HK-2 (cell line): Measurements from ENCODE around the gene SLC17A2.
A peak's percentile ranks its signal among the peaks of the same experiment; 100 is the strongest.

ENCODE experiments used
- DNase-seq: peaks from one replicate; pipeline ENCODE4 v3.0.0-alpha.2; 2018; ENCODE audit not compliant: unreplicated experiment

Gene SLC17A2

DNA sequence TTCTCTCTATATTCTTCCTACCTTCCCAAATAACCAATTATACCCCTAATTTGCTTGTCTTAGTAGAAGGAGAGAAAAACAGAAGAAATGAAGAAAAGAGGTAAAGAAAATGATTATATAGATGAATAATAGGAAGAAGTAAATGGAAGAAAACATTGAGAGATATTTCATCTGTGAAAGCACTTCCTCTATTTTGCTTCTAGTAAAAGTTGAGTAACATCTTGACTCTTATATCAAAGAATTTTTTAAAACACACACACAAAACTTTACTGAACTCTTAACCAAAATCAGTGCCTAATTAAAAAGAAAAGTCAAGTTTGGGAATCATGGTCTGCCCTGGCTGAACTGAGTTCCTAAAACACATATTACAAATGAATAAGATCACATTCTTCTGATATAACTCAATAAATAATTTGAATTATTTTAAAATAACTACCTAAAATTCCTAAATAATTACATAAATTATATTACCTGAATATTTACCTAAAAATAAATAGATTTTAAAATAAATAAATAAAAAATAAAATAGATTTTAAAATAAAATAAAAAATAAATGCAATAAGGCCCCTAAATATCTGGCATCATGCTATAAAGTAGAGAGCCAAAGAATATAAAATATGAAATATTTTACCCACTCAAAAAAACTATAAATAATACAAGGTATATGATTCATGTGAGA lies 8.8 kb downstream of the SLC17A2 start:
- no peak for DNase-seq

DNA sequence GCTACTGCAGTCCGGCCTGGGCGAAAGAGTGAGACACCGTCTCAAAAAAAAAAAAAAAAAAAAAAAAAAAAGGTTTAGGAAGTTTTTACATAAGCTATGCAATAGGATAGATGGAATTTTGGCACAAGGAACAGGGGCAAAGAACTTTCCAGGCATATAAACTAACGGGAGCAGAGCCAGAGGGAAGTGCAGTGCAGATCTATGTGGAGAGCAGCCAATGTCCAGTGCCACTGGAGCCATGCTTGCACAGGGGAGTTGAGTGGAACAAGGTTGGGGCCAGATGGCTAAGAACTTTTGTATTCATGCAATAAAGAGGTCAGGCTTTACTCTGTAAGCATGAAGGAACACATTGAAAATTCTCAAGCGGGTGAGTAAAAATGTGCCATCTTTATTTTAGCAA lies 10.8 kb downstream of the SLC17A2 start:
- DNase-seq, result no peak

DNA sequence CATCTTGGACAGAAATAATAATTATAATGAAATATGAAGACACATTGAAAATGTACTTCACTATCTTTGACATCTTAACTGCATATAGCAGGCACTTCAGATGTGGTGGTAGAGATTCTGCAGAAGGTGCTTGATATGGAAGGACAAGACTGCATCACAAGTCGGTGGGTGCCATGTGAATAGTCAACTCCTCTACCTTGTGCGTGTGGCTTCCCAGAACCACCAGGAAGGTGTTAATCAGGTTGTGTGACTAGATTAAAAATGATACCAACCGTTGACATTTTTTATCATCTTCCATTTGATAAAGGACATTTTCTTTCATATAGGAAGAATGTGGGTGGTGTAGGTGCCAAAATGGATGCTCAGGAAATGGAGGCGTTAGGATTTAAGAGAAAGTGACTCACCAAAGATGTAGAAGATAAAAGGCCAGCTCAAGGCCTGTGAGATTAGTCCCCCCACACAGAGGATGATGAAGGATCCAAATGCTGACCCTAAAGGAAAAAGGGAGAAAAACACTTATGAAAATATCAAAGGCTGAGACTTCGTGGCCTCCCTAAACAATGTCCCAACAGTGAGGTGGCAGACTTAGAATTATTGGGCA lies 12.3 kb downstream of the SLC17A2 start:
- no peak for DNase-seq

DNA sequence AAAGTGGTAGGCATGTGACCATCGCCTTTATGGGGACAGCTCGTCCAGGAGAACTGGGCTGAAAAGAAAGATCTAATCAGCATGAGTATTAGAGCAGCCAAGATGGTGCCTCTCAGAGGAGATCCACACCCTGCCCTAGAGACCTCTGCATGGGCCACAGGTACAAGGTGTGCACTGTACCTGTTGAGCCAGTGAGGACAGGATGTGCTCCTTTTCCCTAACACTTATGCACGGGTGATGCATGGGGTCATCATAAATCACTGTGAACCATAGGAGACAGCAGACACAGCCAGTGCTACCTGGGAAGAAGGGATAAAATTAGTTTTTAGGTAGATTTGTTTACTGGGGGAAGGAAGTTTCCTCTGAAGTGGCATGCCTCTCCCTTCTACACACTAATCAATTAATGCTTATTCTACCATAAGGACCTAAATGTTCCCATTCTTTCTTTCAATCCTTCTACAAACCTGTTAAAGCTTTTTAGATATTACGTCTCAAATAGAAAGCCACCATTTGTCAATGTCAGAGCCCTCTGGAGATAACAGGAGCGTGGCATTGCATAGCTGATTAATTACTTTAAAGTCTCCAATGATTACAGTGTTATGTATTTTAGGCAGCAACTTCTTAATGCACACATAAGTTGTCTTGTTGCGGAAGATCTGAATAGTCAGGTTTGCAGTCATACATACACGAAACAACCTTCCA lies 13.6 kb downstream of the SLC17A2 start:
- DNase-seq, result no peak

DNA sequence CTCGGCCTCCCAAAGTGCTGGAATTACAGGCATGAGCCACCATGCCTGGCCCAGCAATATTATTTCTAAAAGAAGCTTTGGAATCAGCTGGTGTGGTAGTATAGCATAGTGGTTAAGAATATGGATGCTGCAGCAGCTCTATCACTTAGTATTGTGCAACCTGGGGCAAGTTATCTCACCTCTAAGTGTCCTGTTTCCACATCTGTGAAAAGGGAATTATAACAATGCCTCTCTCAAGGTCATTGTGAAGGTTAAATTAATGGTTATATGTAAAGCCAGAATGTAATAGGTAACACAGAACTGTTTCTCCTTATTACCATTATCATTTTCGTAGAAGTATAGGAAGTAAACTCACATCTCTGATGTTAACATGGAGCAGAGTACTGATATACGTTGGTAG lies 14.2 kb downstream of the SLC17A2 start:
- no peak for DNase-seq

DNA sequence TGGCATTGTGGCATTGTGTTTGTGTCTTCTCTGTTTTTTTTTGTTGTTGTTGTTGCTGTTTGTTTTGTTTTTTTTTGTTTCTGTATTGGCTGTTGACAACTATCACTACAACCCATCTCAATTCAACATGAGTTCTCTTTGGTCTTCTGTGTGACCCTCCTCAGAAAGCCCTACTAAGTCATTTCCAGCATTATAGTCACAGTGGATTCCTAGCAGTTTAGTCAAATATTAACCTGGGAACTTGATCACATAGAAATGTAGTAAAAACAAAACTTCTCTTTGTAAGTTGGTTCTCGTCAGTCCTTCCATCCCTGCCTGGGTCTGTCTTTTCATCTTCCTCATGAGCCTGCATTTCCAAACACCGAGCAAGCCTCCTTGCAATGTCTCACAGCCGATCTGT lies 16.8 kb downstream of the SLC17A2 start:
- DNase-seq, result no peak

DNA sequence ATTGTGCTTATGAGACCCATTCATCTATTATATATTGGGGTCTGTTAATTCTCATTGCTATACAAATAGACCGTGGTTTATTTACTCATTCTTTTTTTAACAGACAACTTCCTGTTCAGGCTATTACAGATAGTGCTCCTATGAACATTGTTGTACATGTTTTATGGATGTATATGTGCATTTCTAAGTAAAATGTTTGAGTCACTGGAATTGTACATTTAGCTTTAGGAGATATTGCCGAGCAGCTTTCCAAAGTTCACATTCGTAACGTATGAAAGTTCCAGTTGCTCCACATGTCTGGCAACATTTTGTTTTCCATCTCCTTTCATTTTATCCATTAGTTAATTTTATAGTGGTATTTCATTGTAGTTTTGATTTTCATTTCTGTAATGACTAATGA lies 19.1 kb downstream of the SLC17A2 start:
- no peak for DNase-seq

DNA sequence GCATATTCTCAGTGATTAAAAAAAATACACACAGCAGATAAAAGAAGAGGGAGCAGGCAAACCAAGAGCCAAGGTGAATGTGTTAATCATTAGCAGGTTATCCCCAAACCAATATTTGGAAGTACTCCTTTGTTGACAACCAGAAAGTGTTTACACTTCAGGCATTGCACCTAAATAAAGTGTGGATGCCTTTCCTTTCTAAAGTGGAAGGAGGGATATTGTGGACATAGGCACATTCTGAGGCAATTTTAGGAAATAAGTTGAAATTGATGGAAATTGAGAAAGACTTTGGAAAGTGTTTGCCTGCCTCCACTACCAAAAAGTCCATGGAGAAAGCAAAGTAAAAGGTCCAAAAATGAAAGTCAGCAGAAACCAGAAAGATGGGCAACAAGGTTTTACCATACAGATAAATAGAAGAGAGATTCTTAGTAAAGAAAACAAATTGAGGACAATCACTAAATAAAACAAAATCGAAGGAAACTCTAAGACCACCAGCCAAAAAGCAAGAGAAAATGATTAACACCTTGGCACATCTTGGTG lies 22.9 kb downstream of the SLC17A2 start:
- no peak for DNase-seq

DNA sequence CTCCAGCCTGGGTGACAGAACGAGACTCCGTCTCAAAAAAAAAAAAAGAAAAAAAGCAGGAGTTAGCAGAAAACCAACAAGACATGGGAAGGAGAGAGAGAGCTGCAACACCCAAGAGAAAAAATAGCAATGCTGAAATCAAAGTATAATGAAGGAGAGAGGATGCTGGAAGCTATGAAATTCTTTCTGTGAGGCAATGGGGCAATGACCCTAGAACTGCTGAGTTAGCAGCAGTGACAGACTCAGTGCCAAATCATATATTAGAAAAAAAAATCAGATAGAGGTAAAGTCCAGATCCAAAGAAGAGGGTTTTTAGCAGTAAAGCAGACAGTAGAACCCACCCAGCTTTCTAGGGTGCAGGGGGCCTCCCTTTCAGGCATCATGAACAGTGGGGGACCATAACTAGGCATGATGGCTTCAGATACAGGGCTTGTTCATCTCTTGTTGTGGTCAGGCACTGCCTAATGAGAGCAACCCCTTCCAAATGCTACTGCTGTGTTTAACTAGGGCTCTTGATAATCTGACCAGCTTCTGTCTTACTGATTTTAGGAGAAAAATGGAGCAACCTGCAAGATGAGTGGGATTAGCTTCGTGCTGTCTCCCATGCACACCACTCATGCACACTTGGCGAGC lies 26.9 kb downstream of the SLC17A2 start:
- DNase-seq, result no peak

DNA sequence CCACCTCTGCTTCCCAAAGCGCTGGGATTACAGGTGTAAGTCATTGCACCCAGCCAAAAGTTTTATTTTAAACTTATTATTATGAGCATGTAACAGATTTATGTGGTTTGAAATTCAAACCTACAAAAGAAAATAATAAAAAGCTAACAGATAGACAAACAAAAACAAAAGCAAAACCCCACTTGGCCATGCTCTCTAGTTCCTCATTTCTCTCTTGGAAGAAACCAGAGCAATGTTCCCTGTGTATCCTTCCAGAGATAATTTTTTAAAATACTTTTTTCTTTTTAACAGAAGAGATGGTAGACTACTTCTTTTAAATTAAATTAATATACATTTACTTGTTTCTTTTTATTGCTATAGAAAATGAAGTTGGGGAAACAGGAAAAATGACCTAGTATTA lies 28.4 kb downstream of the SLC17A2 start:
- no peak for DNase-seq

DNA sequence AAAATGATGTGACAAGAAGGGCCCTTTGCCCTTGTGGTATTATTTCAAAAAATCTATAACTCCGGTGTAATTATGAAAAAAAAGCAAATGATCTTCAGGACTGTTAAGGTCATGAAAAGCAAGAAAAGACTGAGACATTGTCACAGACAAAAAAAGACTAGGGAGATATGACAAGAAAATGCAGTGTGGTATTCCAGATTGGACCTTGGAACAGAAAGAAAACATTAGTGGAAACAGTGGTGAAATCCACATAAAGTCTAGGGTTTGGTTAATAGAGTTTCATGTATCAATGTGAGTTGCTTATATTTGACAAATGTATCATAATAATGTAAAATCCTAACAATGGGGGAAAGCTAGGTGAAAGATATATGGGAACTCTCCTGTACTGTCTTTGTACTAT lies 29.6 kb downstream of the SLC17A2 start:
- DNase-seq, result no peak

DNA sequence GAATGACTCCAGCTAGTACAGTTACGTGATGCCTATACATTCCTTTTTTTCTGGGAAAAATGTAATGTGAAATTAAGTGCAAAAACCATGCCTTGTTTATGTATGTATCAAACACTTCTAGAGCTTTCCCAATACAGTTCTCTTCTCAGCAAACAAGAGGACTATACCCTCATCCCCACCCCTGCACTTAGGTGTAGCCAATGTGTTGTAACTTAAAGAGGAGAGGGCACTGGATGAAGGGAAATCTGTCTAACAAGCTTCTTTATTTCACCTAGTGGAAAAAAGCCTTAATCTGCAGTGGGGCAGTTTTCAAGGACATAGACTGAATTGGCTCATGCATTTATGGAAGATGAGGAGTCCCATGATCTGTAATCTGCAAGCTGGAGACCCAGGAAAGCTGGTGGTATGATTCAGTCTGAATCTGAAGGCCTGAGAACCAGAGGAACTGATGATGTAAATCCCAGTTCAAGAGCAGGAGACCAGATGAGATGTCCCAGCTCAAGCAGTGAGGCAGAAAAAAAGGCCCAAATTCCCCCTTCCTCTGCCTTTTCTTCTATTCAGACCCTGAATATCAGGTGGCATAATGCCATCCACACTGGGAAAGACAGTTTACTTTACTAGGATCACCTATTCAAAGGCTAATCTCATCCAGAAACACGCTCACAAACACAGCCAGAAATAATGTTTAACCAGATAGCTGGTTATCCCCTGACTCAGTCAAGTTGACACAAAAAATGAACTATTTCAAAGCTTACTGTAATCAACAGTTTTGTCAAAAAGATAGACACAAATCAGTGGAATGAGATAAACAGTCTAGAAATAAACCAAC lies 30.7 kb downstream of the SLC17A2 start:
- DNase-seq, result peak; percentile 62

DNA sequence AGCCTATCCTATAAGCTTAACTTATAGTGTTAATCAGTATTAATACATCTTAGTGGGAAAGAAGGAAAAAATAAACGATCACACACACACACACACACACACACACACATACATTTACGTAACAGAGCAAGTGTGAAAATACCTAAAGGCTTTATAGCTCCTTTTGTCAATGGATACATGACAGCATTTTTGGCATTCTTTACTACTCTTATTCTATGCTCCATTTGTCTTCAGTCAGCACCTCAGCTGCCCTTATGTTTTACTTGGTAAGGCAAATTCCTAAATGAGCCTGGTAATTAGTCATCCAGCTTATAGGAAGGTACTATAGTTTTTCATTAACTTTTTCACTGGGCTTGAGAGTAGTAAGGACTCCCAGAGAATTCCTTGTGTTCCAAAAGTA lies 31.4 kb downstream of the SLC17A2 start:
- peak; percentile 22 for DNase-seq

DNA sequence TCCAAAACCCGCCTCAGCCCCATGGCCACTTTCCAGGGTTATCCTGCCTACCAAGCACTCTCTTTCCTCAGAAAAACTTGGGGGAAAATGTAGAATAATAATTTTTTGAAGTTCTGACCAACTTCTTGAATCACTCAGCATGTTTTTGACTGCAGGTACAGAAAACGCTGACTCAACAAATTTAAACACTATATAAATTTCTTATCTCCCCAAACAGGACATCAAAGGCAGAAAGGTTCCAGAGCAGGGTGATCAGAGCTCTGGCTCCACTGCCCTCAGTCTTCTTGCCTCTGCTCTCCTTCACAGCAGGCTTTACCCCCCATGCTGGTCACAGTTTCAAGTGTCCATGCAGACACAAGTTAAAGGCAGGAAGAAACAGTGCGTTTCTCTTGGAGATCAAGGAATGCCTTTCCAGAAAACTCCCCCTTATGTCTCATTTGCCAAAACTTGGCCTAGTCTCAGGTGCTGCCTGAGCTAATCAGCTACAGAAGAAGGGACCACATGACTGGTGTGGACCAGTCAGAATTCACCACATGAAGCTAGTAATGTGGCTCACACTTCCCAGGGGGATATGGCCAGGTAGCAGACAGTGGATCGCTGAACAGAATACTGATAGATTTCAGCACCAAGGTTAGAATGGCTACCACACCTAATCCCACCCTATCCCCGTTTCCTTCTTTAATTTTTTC lies 32.1 kb downstream of the SLC17A2 start:
- DNase-seq, result peak; percentile 62

DNA sequence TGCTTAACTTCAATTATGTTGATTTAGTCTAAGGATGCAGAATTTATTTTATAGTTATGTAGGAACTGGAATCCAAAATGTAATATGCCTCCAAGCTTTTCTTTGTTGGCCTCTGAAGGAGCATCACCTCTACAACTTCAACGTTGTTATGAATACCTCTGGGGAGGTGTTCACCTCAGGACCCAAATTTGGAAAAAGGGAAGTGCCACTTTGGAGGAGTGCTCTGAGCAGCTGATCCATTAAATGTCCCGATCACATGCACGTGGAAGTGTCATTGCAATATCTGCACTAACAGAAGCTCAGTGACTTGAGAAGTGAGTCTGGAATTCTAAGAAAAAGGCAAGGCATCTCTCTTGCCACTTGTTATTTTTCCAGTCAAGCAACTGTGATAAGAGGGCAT lies 34.2 kb downstream of the SLC17A2 start:
- no peak for DNase-seq

DNA sequence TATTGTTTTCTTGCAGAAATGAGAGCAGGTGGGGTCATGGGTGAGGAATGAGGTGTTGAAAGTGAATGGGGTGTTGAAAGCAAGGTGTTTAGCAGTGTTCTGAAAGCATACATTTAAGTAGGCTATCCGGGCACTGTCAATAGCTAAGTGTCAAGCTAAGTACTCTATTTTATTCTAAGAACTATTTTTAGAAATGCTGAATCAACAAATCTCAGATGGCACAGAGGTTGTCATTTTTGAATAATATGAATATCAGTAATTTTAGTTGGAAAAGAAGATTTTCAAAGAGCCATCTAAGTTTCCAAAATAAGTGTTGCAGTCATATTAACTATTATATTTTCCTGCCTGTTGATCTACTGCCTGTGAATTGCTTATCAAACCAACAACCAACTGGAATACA lies 34.7 kb downstream of the SLC17A2 start:
- DNase-seq, result no peak

DNA sequence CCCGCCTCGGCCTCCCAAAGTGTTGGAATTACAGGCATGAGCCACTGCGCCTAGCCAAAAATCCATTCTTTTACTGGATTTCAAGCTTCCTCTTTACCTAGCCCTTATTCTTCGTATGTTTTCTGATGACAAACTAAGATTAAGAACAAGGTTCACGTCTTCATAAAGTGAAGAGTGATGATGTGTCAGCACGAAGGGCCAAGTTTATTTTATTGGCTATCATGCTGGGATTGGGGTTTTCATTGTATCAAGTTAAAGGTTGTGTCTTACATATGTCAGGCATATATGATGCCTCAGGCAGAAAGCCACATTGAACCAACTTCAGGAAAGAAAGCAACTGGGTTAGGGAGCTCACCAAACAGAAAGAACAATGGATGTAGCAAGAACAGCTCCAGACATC lies 36.7 kb downstream of the SLC17A2 start:
- no peak for DNase-seq

DNA sequence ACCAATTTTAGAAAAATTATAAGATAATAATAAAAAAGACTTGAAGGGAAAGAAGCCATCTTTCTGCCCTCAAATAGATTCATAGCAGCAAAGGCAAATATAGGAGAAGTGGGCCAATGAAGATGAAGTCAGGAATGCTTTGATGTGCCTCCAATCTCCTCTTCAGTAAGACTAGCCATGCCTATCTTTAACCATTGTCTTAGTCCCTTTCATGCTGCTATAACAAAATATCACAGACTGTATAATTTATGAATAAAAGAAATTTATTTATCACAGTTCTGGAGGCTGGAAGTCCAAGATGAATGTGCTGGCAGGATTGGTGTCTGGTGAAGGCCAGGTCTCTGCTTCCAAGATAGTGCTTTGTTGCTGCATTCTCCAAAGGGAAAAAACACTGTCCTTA lies 37.6 kb downstream of the SLC17A2 start:
- DNase-seq, result no peak

DNA sequence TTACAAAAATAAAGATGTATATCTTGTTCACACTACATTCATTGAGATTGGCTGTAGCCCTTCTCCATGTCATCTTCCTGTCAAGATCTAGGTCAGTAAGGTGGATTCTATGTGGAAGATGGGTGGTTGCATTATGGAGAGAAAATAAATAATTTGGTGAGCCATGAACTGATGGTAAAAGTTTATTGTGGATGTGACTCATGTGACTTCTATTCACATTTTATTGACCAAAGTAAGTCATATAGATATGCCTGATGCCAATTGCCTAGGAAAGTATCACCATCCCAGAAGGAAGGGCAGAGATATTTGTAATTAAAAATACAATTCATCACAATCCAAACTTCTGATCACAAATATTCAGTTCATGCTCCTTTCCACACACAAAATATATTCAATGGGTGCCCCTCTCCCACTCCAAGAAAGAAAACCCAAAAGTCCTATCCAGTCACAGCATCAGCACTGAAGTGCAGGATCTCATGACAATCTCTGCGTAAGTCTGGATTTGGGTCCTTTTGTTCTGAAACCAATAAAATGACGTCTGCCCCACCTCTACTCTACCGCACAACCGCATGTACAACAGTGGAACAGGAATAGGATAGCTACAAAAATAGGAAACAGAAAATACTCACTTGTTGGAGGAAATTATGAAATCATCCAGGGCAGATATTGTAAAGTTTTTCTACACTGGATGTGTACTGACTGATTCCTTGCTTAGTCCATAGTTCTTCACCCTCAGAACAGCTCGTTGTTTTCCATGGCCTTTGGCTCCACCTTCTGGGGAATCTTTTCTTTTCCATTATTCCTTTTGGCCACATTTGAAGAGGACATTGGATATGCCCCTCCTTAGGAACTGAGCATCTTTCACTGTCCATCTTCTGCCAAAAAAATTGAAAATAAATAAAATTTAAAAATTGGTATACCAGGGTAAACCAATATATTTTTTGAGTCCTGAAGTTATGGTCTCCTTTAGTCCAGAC lies 40.3 kb downstream of the SLC17A2 start:
- DNase-seq, result peak; percentile 33

DNA sequence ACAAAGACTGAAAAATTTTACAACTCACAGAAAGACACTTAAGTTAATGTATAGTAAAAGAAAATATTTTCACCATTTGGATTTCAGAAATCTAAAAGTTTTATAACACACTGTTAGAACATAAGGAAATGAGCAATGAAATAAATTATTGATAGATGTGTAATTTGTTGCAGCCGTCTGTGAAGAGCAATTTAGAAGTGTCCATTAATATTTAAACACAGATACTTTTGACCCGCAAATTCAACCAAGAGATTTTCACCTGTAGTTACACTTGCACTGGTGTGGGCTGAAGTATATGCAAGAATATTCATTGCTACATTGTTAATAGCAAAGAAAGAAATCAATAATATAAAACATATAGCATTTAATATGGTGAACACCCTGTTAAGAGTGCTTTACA lies 41.9 kb downstream of the SLC17A2 start:
- DNase-seq, result no peak
